Left ventricle myocardium inferior (tissue), 1 donor: ENCODE measurements around the gene FILIP1. TPM values are rescaled to one million over a fixed set of nuclear protein-coding genes. Genes with fewer than 3 reads are reported as not detected.

Experiments used
- DNase-seq: peaks from one replicate; pipeline ENCODE4 v3.0.0-alpha.2; 2020
- H3K27ac ChIP-seq: fragments of 200-600 bp; replicated peaks from 2 replicates; pipeline ENCODE4 v1.8.0; 2021
- H3K27me3 ChIP-seq: fragments of 200-600 bp; 2 replicates; pipeline ENCODE4 v1.8.0; 2021; ENCODE audit warnings: low read depth
- H3K36me3 ChIP-seq: fragments of 200-600 bp; 2 replicates; pipeline ENCODE4 v1.8.0; 2021
- H3K4me1 ChIP-seq: fragments of 200-600 bp; 2 replicates; pipeline ENCODE4 v1.8.0; 2021
- H3K4me3 ChIP-seq: fragments of 200-600 bp; 2 replicates; pipeline ENCODE4 v1.8.0; 2021; ENCODE audit warnings: mild to moderate bottlenecking, moderate library complexity
- H3K9me3 ChIP-seq: fragments of 200-600 bp; replicated peaks from 2 replicates; pipeline ENCODE4 v1.8.0; 2021
- CTCF ChIP-seq: fragments of 200-600 bp; IDR thresholded peaks from 2 replicates; pipeline ENCODE4 v1.8.0; 2021; ENCODE audit warnings: antibody characterized with exemption, mild to moderate bottlenecking, borderline replicate concordance
- intact Hi-C: fragments of 100-400 bp; cut with micrococcal nuclease; formaldehyde crosslinking; loops from one replicate; pipeline ENCODE4 v1.11.0; 2022
- total RNA-seq: library from RNA; stranded (reverse); fragmentation: NEBNext Ultra II Directional; extraction: Animal tissue kit (Norgen Biotek cat#: 25700); gene quantifications from one replicate; pipeline ENCODE4 v1.2.1, GENCODE V29; 2021
- donor health status: DM: no; HTN: yes; CAD: no; lungs with severe emphysema.

Gene FILIP1
- total RNA-seq, 1 donor from 2014 or later: 173 TPM

GRCh38 chr6:75262716-75263400 is 230.7 kb downstream of the FILIP1 start:
- no peak overlapping the region for H3K4me3 ChIP-seq
- no peaks in the 10 kb centered on the region for H3K9me3 ChIP-seq
- intact Hi-C loops: no loop called here
- H3K27me3 ChIP-seq: no peaks in the 10 kb centered on the region
- TF ChIP-seq CTCF: no peak
- H3K4me1 ChIP-seq: peaks cover 17% of the 10 kb centered on the region
- no peak overlapping the region for H3K27ac ChIP-seq
- H3K36me3 ChIP-seq: peaks cover 56% of the 10 kb centered on the region
- no peak for DNase-seq

- intact Hi-C loops: no loop called here
- DNase-seq: no peak
Observed at GRCh38 chr6:75261299-75261698, 232.3 kb downstream of the FILIP1 start.

GRCh38 chr6:75257343-75258087 is 236.1 kb downstream of the FILIP1 start:
- intact Hi-C loops: no loop called here
- Histone ChIP-seq H3K27ac (no peak overlapping the region), H3K36me3 (peaks cover 64% of the 10 kb centered on the region), H3K4me3 (no peak overlapping the region), H3K4me1 (peaks cover 7% of the 10 kb centered on the region), H3K9me3 (no peaks in the 10 kb centered on the region), H3K27me3 (no peaks in the 10 kb centered on the region)
- DNase-seq: no peak
- TF ChIP-seq CTCF: no peak

More at GRCh38 chr6:75261299-75261698, 232.3 kb downstream of the FILIP1 start:
- no peak overlapping the region for H3K27ac ChIP-seq
- H3K9me3 ChIP-seq: no peaks in the 10 kb centered on the region
- no peak overlapping the region for H3K4me3 ChIP-seq
- peaks cover 13% of the 10 kb centered on the region for H3K4me1 ChIP-seq
- H3K36me3 ChIP-seq: peaks cover 65% of the 10 kb centered on the region
- TF ChIP-seq CTCF: no peak
- H3K27me3 ChIP-seq: no peaks in the 10 kb centered on the region

GRCh38 chr6:75250552-75250951 is 243.0 kb downstream of the FILIP1 start:
- H3K27me3 ChIP-seq: no peaks in the 10 kb centered on the region
- H3K27ac ChIP-seq: no peak overlapping the region
- no peak for TF ChIP-seq CTCF
- H3K9me3 ChIP-seq: no peaks in the 10 kb centered on the region
- intact Hi-C loops: no loop called here
- no peaks in the 10 kb centered on the region for H3K4me1 ChIP-seq
- no peak for DNase-seq
- H3K4me3 ChIP-seq: no peak overlapping the region
- peaks cover 15% of the 10 kb centered on the region for H3K36me3 ChIP-seq

- no peaks in the 10 kb centered on the region for H3K27me3 ChIP-seq
- H3K4me3 ChIP-seq: no peak overlapping the region
- no peak overlapping the region for H3K27ac ChIP-seq
- H3K4me1 ChIP-seq: no peaks in the 10 kb centered on the region
- peaks cover 8% of the 10 kb centered on the region for H3K36me3 ChIP-seq
- intact Hi-C loops: no loop called here
- no peak for TF ChIP-seq CTCF
- no peaks in the 10 kb centered on the region for H3K9me3 ChIP-seq
- no peak for DNase-seq
Observed at GRCh38 chr6:75249837-75250236, 243.8 kb downstream of the FILIP1 start.
